ENCODE measurements around the gene TMEFF2. TPM values are rescaled to one million over a fixed set of nuclear protein-coding genes. Genes with fewer than 3 reads are reported as not detected.

The TMEFF2 gene
- total RNA-seq, 6 experiments from 2014 or later = 0.18 to 0.25 (median 0.22) TPM; not detected in 3

- Mint-ChIP-seq H3K9me3 (no peaks in the 10 kb centered on the region), H3K36me3 (ENCODE audit: low read depth) (no peaks in the 10 kb centered on the region), H3K27ac (no peak overlapping the region), H3K4me3 (no peak overlapping the region), H3K27me3 (ENCODE audit: insufficient read depth) (peaks cover 2% of the 10 kb centered on the region; the same call in 1 of the 2 replicates), H3K4me1 (ENCODE audit: low read depth) (no peaks in the 10 kb centered on the region)
- no peak for TF ChIP-seq CTCF (IDR thresholded peaks at IDR 0.05)
- DNase-seq = no peak
Measured at GRCh38 chr2:192044496-192044895, 150.2 kb downstream of the TMEFF2 start.

- H3K4me3 Mint-ChIP-seq = no peak overlapping the region
- no peak for TF ChIP-seq CTCF (IDR thresholded peaks at IDR 0.05)
- no peak overlapping the region for H3K27ac Mint-ChIP-seq
- DNase-seq = no peak
- H3K4me1 Mint-ChIP-seq (ENCODE audit: low read depth) = no peaks in the 10 kb centered on the region
- no peaks in the 10 kb centered on the region for H3K9me3 Mint-ChIP-seq
- no peaks in the 10 kb centered on the region for H3K36me3 Mint-ChIP-seq (ENCODE audit: low read depth)
- H3K27me3 Mint-ChIP-seq (ENCODE audit: insufficient read depth) = peaks cover 2% of the 10 kb centered on the region; the same call in 1 of the 2 replicates
Measured at GRCh38 chr2:192043216-192043870, 151.4 kb downstream of the TMEFF2 start.

GRCh38 chr2:192042126-192042525 lies 152.6 kb downstream of the TMEFF2 start:
- Mint-ChIP-seq H3K36me3 (ENCODE audit: low read depth) (no peaks in the 10 kb centered on the region), H3K4me3 (no peak overlapping the region), H3K4me1 (ENCODE audit: low read depth) (no peaks in the 10 kb centered on the region), H3K9me3 (no peaks in the 10 kb centered on the region), H3K27ac (no peak overlapping the region), H3K27me3 (ENCODE audit: insufficient read depth) (peaks cover 2% of the 10 kb centered on the region; the same call in 1 of the 2 replicates)
- TF ChIP-seq CTCF (IDR thresholded peaks at IDR 0.05) = no peak
- DNase-seq = no peak

- peaks cover 21% of the 10 kb centered on the region for H3K4me1 Mint-ChIP-seq (ENCODE audit: low read depth)
- no peak for DNase-seq
Measured at GRCh38 chr2:192038110-192038509, 156.6 kb downstream of the TMEFF2 start.

GRCh38 chr2:192035731-192036442 lies 158.8 kb downstream of the TMEFF2 start:
- peak overlapping the region; percentile 37 for H3K27ac Mint-ChIP-seq
- peak; percentile 50 for DNase-seq
- no peaks in the 10 kb centered on the region for H3K9me3 Mint-ChIP-seq
- peaks cover 21% of the 10 kb centered on the region for H3K4me1 Mint-ChIP-seq (ENCODE audit: low read depth)
- peak overlapping the region; percentile 74 for H3K4me3 Mint-ChIP-seq
- no peaks in the 10 kb centered on the region for H3K36me3 Mint-ChIP-seq (ENCODE audit: low read depth)
- TF ChIP-seq CTCF (IDR thresholded peaks at IDR 0.05) = no peak
- H3K27me3 Mint-ChIP-seq (ENCODE audit: insufficient read depth) = no peaks in the 10 kb centered on the region

More at GRCh38 chr2:192038110-192038509, 156.6 kb downstream of the TMEFF2 start:
- no peak overlapping the region for H3K27ac Mint-ChIP-seq
- no peaks in the 10 kb centered on the region for H3K9me3 Mint-ChIP-seq
- no peak for TF ChIP-seq CTCF (IDR thresholded peaks at IDR 0.05)
- no peaks in the 10 kb centered on the region for H3K36me3 Mint-ChIP-seq (ENCODE audit: low read depth)
- H3K27me3 Mint-ChIP-seq (ENCODE audit: insufficient read depth) = peaks cover 2% of the 10 kb centered on the region; the same call in 1 of the 2 replicates
- no peak overlapping the region for H3K4me3 Mint-ChIP-seq
